Measurements from ENCODE around the gene GRIK1.

DNA sequence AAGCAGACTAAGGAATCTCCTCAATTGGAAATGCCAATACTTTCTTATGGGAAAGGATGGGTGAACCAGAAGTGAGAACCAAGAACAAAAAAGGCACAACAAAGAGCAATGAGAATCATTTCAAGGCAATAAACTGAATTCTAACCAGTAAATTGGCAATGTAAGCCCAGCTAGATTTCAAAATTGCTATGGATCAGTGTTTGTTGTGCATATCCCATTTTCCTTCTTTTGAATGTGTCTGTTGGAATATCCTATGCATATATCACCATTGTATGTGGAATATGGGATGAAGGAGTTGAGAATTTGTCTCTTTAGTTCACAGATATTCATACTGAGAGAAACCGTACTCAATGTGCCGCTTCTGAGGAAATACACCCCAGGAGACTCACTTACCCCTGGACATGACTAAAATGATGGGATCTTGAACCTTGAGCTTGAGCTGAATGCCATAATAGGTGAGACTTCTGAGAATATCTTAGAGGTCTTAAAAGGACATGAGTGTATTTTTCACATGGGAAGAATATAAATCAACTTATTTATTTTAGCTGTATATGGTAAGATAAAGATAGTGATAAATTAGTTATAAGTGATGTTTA lies 425.0 kb downstream of the GRIK1 start:
- TF ChIP-seq, protein P1, sequence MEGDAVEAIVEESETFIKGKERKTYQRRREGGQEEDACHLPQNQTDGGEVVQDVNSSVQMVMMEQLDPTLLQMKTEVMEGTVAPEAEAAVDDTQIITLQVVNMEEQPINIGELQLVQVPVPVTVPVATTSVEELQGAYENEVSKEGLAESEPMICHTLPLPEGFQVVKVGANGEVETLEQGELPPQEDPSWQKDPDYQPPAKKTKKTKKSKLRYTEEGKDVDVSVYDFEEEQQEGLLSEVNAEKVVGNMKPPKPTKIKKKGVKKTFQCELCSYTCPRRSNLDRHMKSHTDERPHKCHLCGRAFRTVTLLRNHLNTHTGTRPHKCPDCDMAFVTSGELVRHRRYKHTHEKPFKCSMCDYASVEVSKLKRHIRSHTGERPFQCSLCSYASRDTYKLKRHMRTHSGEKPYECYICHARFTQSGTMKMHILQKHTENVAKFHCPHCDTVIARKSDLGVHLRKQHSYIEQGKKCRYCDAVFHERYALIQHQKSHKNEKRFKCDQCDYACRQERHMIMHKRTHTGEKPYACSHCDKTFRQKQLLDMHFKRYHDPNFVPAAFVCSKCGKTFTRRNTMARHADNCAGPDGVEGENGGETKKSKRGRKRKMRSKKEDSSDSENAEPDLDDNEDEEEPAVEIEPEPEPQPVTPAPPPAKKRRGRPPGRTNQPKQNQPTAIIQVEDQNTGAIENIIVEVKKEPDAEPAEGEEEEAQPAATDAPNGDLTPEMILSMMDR (IDR thresholded peaks at IDR 0.05), result no peak
- TF ChIP-seq EZH2 (IDR thresholded peaks at IDR 0.05; ENCODE audit: borderline replicate concordance, insufficient read depth, low read depth, low read length, poor library complexity, severe bottlenecking), result no peak
